Cardiac fibroblast (primary cell): ENCODE measurements around the gene GAGE13.
"Not testable (repeated sequence)": the region's sequence is repeated elsewhere in the genome, so short reads cannot be mapped to it uniquely, and the experiment has no call there.

Experiments
- DNase-seq, 2 donors: peaks; one replicate each; pipeline versions ENCODE4 v3.0.0 to v3.0.0-alpha.2; 2010; ENCODE audit warnings: low read depth in 2 of 2
- H3K4me3 ChIP-seq, 2 donors: replicated peaks in 1 of 2; 1 replicate in 1 of 2; 2 replicates in 1 of 2; pipeline ENCODE4 v1.5.1; 2011; ENCODE audit warnings: low read depth in 2 of 2, low read length in 2 of 2, mild to moderate bottlenecking in 2 of 2, moderate library complexity in 1 of 2
- TF ChIP-seq, protein P1 (sequence below): IDR thresholded peaks from one replicate; pipeline ENCODE4 v1.5.1; 2011; ENCODE audit warnings: low read depth, mild to moderate bottlenecking, low read length, inconsistent platforms

Gene GAGE13, protein sequence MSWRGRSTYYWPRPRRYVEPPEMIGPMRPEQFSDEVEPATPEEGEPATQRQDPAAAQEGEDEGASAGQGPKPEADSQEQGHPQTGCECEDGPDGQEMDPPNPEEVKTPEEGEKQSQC

DNA sequence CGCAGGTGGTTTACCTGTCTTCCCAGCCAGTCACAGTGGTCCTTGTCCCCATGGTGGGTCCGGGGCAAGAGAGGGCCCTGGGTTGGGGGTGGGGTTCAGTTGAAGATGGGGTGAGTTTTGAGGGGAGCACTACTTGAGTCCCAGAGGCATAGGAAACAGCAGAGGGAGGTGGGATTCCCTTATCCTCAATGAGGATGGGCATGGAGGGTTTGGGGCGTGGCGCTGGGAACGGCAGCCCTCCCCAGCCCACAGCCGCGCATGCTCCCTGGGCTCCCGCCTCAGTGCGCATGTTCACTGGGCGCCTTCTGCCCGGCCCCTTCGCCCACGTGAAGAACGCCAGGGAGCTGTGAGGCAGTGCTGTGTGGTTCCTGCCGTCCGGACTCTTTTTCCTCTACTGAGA, at the start of gene GAGE13:
GAGE13 (plus strand) TSS at position 301 of the 400 bp plus-strand sequence. CDS start 1,156 bp downstream, outside the sequence.
- not testable (repeated sequence) for DNase-seq, H3K4me3 ChIP-seq

DNA sequence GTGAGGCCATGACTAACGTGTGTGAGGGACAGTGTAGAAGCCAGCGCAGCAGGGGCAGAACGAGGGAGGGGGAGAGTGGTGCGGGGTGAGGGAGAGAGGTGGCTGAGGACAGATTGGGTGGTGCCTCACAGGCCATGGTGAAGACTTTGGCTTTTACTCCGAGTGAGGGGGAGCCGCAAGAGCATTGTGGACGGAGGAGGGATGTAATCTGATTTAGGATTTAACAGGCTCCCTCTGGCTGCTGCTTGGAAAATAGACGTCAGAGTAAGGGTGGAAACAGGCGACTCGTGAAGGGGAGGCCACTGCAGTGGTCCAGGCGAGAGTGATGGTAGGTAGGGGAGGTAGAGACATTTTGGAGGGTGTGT, 48.8 kb upstream of the GAGE13 start:
- TF ChIP-seq, protein P1, sequence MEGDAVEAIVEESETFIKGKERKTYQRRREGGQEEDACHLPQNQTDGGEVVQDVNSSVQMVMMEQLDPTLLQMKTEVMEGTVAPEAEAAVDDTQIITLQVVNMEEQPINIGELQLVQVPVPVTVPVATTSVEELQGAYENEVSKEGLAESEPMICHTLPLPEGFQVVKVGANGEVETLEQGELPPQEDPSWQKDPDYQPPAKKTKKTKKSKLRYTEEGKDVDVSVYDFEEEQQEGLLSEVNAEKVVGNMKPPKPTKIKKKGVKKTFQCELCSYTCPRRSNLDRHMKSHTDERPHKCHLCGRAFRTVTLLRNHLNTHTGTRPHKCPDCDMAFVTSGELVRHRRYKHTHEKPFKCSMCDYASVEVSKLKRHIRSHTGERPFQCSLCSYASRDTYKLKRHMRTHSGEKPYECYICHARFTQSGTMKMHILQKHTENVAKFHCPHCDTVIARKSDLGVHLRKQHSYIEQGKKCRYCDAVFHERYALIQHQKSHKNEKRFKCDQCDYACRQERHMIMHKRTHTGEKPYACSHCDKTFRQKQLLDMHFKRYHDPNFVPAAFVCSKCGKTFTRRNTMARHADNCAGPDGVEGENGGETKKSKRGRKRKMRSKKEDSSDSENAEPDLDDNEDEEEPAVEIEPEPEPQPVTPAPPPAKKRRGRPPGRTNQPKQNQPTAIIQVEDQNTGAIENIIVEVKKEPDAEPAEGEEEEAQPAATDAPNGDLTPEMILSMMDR, result peak; percentile 34
- peak; percentile 43 to 58 for DNase-seq
- no peak overlapping the region for H3K4me3 ChIP-seq

DNA sequence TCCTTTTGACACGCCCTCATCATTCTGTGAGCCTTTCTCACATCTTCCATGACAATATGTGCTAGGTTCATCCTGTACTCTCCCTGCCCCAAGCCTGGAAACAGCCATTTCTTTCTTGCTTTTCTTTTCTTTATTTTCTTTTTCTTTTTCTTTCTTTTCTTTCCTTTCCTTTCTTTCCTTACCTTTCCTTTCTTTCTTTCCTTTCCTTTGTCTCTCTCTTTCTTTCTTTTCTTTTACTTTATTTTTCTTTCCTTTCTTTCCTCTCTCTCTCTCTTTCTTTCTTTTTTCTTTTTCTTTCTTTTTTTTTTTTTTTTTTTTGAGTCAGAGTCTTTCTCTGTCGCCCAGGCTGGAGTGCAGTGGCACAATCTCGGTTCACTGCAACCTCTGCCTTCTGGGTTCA, 47.2 kb upstream of the GAGE13 start:
- no peak overlapping the region for H3K4me3 ChIP-seq
- TF ChIP-seq, protein P1, result no peak
- DNase-seq, result no peak

DNA sequence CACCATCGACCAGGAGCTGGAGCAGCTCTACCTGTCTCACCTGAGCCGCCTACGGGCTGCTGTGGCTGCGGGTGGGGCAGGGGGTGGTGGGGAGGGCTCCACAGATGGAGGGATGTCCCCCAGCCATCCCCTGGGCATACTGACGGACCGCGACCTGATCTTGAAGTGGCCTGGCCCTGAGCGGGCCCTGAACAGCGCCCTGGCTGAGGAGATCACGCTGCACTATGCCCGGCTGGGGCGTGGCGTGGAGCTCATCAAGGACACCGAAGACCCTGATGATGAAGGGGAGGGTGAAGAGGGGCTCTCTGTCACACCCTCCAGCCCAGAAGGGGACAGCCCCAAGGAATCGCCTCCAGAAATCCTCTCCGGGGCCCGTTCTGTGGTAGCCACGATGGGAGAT, 45.2 kb upstream of the GAGE13 start:
- DNase-seq, result no peak
- TF ChIP-seq, protein P1, result no peak
- no peak overlapping the region for H3K4me3 ChIP-seq

DNA sequence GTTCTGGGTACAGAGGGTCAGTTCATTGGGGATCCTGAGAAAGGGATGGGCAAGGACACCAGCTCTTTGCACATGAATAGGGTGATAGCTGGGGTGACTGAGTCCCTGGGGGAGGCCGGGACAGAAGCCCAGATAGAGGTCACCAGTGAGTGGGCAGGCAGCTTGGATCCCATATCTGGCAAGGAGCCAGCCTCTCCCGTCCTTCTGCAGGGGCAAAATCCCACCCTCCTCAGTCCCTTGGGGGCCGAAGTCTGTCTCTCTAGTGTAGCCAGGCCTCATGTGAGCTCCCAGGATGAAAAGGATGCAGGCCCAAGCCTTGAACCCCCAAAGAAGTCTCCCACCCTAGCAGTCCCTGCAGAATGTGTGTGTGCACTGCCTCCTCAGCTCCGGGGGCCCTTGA, 44.8 kb upstream of the GAGE13 start:
- no peak overlapping the region for H3K4me3 ChIP-seq
- TF ChIP-seq, protein P1, result no peak
- no peak for DNase-seq

DNA sequence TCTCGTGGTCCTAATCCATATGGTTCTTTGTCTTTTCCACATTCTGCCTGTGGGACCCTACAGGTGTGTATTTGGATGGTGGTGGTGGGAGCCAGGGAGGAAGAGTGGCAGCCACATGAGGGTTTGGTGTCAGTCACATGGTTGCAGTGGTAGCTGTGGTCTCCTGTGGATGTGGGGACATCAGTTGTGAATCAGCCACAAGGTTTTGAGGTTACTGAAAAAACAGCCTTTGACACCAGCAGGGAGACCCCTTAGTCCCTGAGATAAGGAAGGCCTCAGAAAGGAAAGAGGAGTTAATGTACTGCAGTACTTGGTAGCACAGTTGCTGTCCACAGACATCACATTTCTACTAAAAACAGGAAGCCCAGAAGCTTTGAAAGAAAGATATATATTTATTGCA, 43.7 kb upstream of the GAGE13 start:
- TF ChIP-seq, protein P1, result no peak

DNA sequence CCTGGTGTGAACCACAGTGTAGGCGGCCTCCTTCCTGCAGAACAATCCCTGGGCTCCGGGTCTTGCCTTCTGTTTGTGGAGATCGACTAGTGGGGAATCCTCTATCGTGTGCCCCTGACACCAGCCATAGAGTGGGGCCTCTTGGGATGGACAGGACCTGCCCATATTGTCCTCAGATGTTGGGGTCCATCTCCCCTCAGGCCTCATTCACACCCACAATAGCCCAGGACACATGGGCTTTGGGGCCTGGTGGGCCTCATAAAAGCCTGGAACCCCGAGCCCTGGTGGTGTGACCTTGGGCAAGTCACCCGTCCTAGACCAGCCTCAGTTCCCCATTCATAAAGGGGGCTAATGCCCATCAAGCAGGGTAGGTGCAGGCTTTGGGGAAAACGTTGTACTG, 41.2 kb upstream of the GAGE13 start:
- no peak for DNase-seq
- TF ChIP-seq, protein P1, result no peak
- H3K4me3 ChIP-seq, result no peak overlapping the region

More for the DNA sequence above, 43.7 kb upstream of the GAGE13 start:
- no peak for DNase-seq
- H3K4me3 ChIP-seq, result no peak overlapping the region
